ENCODE data around the gene FANCC.
"Not testable (repeated sequence)": the region's sequence is repeated elsewhere in the genome, so short reads cannot be mapped to it uniquely, and the experiment has no call there.

DNA sequence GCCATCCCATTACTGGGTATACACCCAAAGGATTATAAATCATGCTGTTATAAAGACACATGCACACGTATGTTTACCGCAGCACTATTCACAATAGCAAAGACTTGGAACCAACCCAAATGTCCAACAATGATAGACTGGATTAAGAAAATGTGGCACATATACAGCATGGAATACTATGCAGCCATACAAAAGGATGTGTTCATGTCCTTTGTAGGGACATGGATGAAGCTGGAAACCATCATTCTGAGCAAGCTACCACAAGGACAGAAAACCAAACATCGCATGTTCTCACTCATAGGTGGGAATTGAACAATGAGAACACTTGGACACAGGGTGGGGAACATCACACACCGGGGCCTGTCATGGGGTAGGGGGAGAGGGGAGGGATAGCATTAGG is 97.2 kb downstream of the FANCC start:
- not testable (repeated sequence) for TF ChIP-seq NFRKB (IDR thresholded peaks at IDR 0.05); CTBP1 (IDR thresholded peaks at IDR 0.05; ENCODE audit: borderline replicate concordance); FOXA1 (IDR thresholded peaks at IDR 0.05); FOXK2 (IDR thresholded peaks at IDR 0.05); TARDBP (IDR thresholded peaks at IDR 0.05); ZNF384 (IDR thresholded peaks at IDR 0.05); BHLHE40 (IDR thresholded peaks at IDR 0.05; ENCODE audit: borderline replicate concordance)
- TF ChIP-seq, protein P1, sequence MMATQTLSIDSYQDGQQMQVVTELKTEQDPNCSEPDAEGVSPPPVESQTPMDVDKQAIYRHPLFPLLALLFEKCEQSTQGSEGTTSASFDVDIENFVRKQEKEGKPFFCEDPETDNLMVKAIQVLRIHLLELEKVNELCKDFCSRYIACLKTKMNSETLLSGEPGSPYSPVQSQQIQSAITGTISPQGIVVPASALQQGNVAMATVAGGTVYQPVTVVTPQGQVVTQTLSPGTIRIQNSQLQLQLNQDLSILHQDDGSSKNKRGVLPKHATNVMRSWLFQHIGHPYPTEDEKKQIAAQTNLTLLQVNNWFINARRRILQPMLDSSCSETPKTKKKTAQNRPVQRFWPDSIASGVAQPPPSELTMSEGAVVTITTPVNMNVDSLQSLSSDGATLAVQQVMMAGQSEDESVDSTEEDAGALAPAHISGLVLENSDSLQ (IDR thresholded peaks at IDR 0.05): not testable (repeated sequence)

Measured in HEK293T (cell line).